Naive thymus-derived CD8-positive, alpha-beta T cell (primary cell): ENCODE results near the gene EHBP1. TPM values are rescaled to one million over a fixed set of nuclear protein-coding genes. Genes with fewer than 3 reads are reported as not detected.

ENCODE experiments used
- ATAC-seq, 2 donors: fragments of 150-1000 bp; cut with Tn5 transposase in 1 of 2; sonication (Bioruptor Pico), chemical (Tn5 transposase) in 1 of 2; 1 replicate in 1 of 2; 2 replicates in 1 of 2; pipeline ENCODE4 v1.10.0; 2021; ENCODE audit warnings: mild to moderate bottlenecking in 2 of 2, moderate library complexity in 2 of 2
- POLR2A ChIA-PET: fragments of 350-600 bp; sonication (Branson Sonifier 250); formaldehyde crosslinking; loops from one replicate; lab custom pipeline; 2021; ENCODE audit warnings: antibody characterized with exemption; lab: Charles Lee
- DNase-seq, 10 donors: peaks; one replicate each; pipeline versions ENCODE4 v3.0.0 to v3.0.0-alpha.2; 2020 to 2022
- H3K27ac Mint-ChIP-seq, 10 donors: one replicate each; pipeline ENCODE4 v1.8.0; 2020 to 2022; ENCODE audit warnings: mild to moderate bottlenecking in 10 of 10, mixed read lengths in 10 of 10, moderate library complexity in 4 of 10, inconsistent platforms in 1 of 10
- H3K27me3 Mint-ChIP-seq, 5 donors: one replicate each; pipeline ENCODE4 v1.8.0; 2021 to 2022; ENCODE audit warnings: mixed read lengths in 5 of 5
- H3K36me3 Mint-ChIP-seq, 3 donors: one replicate each; pipeline ENCODE4 v1.8.0; 2020 to 2022; ENCODE audit warnings: mixed read lengths in 3 of 3, mild to moderate bottlenecking in 2 of 3, inconsistent platforms in 1 of 3
- H3K4me1 Mint-ChIP-seq, 4 donors: one replicate each; pipeline ENCODE4 v1.8.0; 2021 to 2022; ENCODE audit warnings: mixed read lengths in 4 of 4
- H3K4me3 Mint-ChIP-seq, 10 donors: one replicate each; pipeline ENCODE4 v1.8.0; 2020 to 2022; ENCODE audit warnings: mild to moderate bottlenecking in 10 of 10, mixed read lengths in 10 of 10, moderate library complexity in 6 of 10, inconsistent platforms in 1 of 10
- H3K9me3 Mint-ChIP-seq, 9 donors: one replicate each; pipeline ENCODE4 v1.8.0; 2020 to 2022; ENCODE audit warnings: mixed read lengths in 9 of 9, mild to moderate bottlenecking in 3 of 9, inconsistent platforms in 1 of 9, moderate library complexity in 1 of 9
- polyA plus RNA-seq, 3 donors: library from polyadenylated mRNA; unstranded; fragments of 300-500 nt; fragmentation: Illumina TruSeq; gene quantifications; one replicate each; pipeline ENCODE4 v1.2.3, GENCODE V29; 2021
- total RNA-seq, 8 experiments: library from RNA in 2 of 8; stranded (reverse) in 2 of 8; gene quantifications; one replicate each; pipeline ENCODE4 v1.2.3 and lab custom pipeline; 2021 to 2026

EHBP1 gene
- total and polyA plus RNA-seq, 5 experiments from 2014 or later: 9.8 to 30.8 (median 10.3) TPM

GRCh38 chr2:63086687-63087086 lies 381.2 kb downstream of the EHBP1 start:
- no peak overlapping the region for H3K4me3 Mint-ChIP-seq

GRCh38 chr2:63092401-63092800 lies 386.9 kb downstream of the EHBP1 start:
- peaks cover 7 to 33% (median 13%) of the 10 kb centered on the region in 5 donors for H3K27me3 Mint-ChIP-seq
- no peak for DNase-seq
- H3K9me3 Mint-ChIP-seq: peaks cover 0 to 29% (median 4%) of the 10 kb centered on the region in 9 donors
- H3K27ac Mint-ChIP-seq: no peak overlapping the region
- no peaks in the 10 kb centered on the region for H3K36me3 Mint-ChIP-seq
- no peak overlapping the region for H3K4me3 Mint-ChIP-seq
- POLR2A ChIA-PET: no interaction called here
- H3K4me1 Mint-ChIP-seq: no peaks in the 10 kb centered on the region
- ATAC-seq: no peak

More at GRCh38 chr2:63086687-63087086, 381.2 kb downstream of the EHBP1 start:
- Mint-ChIP-seq H3K4me1 (no peaks in the 10 kb centered on the region), H3K9me3 (peaks cover 0 to 32% (median 3%) of the 10 kb centered on the region in 9 donors), H3K27ac (no peak overlapping the region), H3K27me3 (peaks cover 8 to 34% (median 11%) of the 10 kb centered on the region in 5 donors), H3K36me3 (no peaks in the 10 kb centered on the region)
- ATAC-seq (no peak), DNase-seq (no peak)
- POLR2A ChIA-PET: no interaction called here

GRCh38 chr2:63092857-63093256 lies 387.3 kb downstream of the EHBP1 start:
- no peak for DNase-seq
- Mint-ChIP-seq H3K27me3 (peaks cover 7 to 33% (median 13%) of the 10 kb centered on the region in 5 donors), H3K4me1 (no peaks in the 10 kb centered on the region), H3K36me3 (no peaks in the 10 kb centered on the region), H3K4me3 (no peak overlapping the region), H3K27ac (no peak overlapping the region), H3K9me3 (peaks cover 0 to 28% (median 4%) of the 10 kb centered on the region in 9 donors)
- no peak for ATAC-seq
- POLR2A ChIA-PET: no interaction called here

GRCh38 chr2:63093502-63093901 lies 388.0 kb downstream of the EHBP1 start:
- no peak overlapping the region for H3K4me3 Mint-ChIP-seq
- POLR2A ChIA-PET: no interaction called here
- peaks cover 0 to 28% (median 4%) of the 10 kb centered on the region in 9 donors for H3K9me3 Mint-ChIP-seq
- no peak overlapping the region for H3K27ac Mint-ChIP-seq
- ATAC-seq: no peak
- no peaks in the 10 kb centered on the region for H3K4me1 Mint-ChIP-seq
- H3K36me3 Mint-ChIP-seq: no peaks in the 10 kb centered on the region
- DNase-seq: no peak
- H3K27me3 Mint-ChIP-seq: peaks cover 7 to 33% (median 13%) of the 10 kb centered on the region in 5 donors

Other genes starting within 250 kb of the EHBP1 start
- not detected for gene TMEM17, start 199.5 kb upstream of the EHBP1 start, total RNA-seq
- gene TMEM17, start 199.5 kb upstream of the EHBP1 start, polyA plus RNA-seq: not detected